HG02970 (cell line): ENCODE data around the gene TOM1L2.
"Not testable (repeated sequence)": the region's sequence is repeated elsewhere in the genome, so short reads cannot be mapped to it uniquely, and the experiment has no call there.

Source experiments
- ATAC-seq: cut with Tn5 transposase; IDR thresholded peaks from one replicate; pipeline ENCODE4 v1.9.1; 2021; ENCODE audit warnings: mild to moderate bottlenecking, moderate library complexity, moderate number of reproducible peaks; ENCODE audit not compliant: unreplicated experiment, low FRiP score

The TOM1L2 gene

GRCh38 chr17:17814162-17815061 lies 157.8 kb downstream of the TOM1L2 start:
- no peak for ATAC-seq

- no peak for ATAC-seq
Observed at GRCh38 chr17:17813725-17814095, 158.5 kb downstream of the TOM1L2 start.

GRCh38 chr17:17813055-17813724 lies 159.0 kb downstream of the TOM1L2 start:
- ATAC-seq, result no peak

- ATAC-seq, result no peak
Observed at GRCh38 chr17:17812211-17813054, 159.8 kb downstream of the TOM1L2 start.

GRCh38 chr17:17811381-17812210 lies 160.6 kb downstream of the TOM1L2 start:
- ATAC-seq, result no peak

- ATAC-seq, result no peak
Observed at GRCh38 chr17:17810895-17811248, 161.3 kb downstream of the TOM1L2 start.

GRCh38 chr17:17810084-17810894 lies 161.9 kb downstream of the TOM1L2 start:
- ATAC-seq, result no peak

- ATAC-seq, result no peak
Observed at GRCh38 chr17:17809531-17810083, 162.6 kb downstream of the TOM1L2 start.

GRCh38 chr17:17808706-17809432 lies 163.3 kb downstream of the TOM1L2 start:
- ATAC-seq, result no peak

- not testable (repeated sequence) for ATAC-seq
Observed at GRCh38 chr17:17808200-17808599, 164.0 kb downstream of the TOM1L2 start.

- ATAC-seq, result no peak
Observed at GRCh38 chr17:17807440-17807839, 164.8 kb downstream of the TOM1L2 start.

GRCh38 chr17:17806611-17807274 lies 165.5 kb downstream of the TOM1L2 start:
- ATAC-seq, result no peak

- ATAC-seq, result no peak
Observed at GRCh38 chr17:17806035-17806434, 166.2 kb downstream of the TOM1L2 start.

GRCh38 chr17:17805575-17805974 lies 166.6 kb downstream of the TOM1L2 start:
- ATAC-seq, result no peak

- no peak for ATAC-seq
Observed at GRCh38 chr17:17804007-17804406, 168.2 kb downstream of the TOM1L2 start.

GRCh38 chr17:17801800-17802481 lies 170.3 kb downstream of the TOM1L2 start:
- no peak for ATAC-seq

- no peak for ATAC-seq
Observed at GRCh38 chr17:17800504-17801021, 171.6 kb downstream of the TOM1L2 start.
